IPS DF 6.9 (cell line): Measurements from ENCODE around the gene EVI5.

Source experiments
- DNase-seq: peaks from one replicate; pipeline ENCODE4 v3.0.0-alpha.2; 2013; ENCODE audit warnings: low read depth, low spot score
- H3K27ac ChIP-seq: one replicate; pipeline ENCODE4 v1.5.1; 2013; ENCODE audit warnings: low read length, control low read depth
- H3K27me3 ChIP-seq: 2 replicates; pipeline ENCODE4 v1.6.1; 2013; ENCODE audit warnings: mild to moderate bottlenecking, low read length; ENCODE audit not compliant: control insufficient read depth, insufficient read depth
- H3K36me3 ChIP-seq: 2 replicates; pipeline ENCODE4 v1.6.1; 2013; ENCODE audit warnings: low read length; ENCODE audit not compliant: control insufficient read depth, insufficient read depth
- H3K4me1 ChIP-seq: 2 replicates; pipeline ENCODE4 v1.6.1; 2013; ENCODE audit warnings: low read length; ENCODE audit not compliant: control insufficient read depth, insufficient read depth
- H3K4me3 ChIP-seq: 2 replicates; pipeline ENCODE4 v1.5.1; 2013; ENCODE audit warnings: mild to moderate bottlenecking, low read length
- H3K9me3 ChIP-seq: 2 replicates; pipeline ENCODE4 v1.6.1; 2013; ENCODE audit warnings: low read length, inconsistent platforms; ENCODE audit not compliant: control insufficient read depth, insufficient read depth
- WGBS: extraction: QIAGEN DNeasy Blood & Tissue Kit; methylation state at CpG from one replicate; pipeline ENCODE4 v1.1.7; 2013; ENCODE audit warnings: mixed read lengths, missing lambda C conversion rate; ENCODE audit not compliant: insufficient read length, insufficient coverage; 5-methylcytosine and 5-hydroxymethylcytosine counted together

Gene EVI5

DNA sequence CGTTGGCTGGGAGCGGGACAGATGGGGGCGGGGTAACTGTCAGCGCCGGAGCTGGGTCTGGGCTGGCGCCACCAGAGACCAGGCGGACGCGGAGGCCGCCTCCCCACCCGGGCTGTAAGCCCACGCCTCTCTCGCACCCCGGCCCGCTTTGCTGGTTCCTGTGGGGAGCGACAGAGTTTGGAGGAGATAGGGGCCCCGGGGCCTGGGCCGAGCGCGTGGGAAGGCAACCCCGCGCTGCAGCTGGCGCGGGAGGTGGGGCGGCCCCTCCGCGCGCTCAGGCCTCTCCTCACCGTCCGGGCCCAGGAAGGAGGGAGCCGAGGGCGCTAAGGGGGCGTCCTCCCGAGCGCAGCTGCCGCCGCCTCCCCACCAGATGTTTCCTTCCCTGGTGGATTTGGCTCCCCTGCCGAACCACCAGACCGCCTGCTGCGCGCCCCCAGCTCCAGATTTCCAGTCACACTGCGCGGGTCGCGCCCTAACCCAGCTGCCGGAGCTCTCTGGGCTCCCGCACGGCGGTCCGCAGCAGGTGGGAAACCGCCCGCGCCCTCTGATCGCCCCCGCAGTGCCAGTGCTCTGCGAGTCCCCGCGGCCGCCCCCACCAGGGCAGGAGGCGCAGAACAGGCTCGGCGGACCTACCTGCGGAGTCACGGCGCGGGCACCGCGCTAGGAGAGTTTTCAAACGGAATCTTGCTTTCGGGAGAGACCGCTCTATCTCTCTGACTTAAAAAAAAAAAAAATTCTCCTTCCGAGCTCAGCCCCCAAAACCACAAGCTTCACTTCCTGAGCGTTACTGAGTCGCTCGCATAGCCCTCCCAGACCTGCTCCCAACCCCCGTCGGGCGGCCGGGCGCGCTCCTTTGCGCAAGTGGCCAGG, 299.3 kb downstream of the EVI5 start:
- peak overlapping the region; percentile 28; the same call in 1 of the 2 replicates for H3K4me3 ChIP-seq
- no peaks in the 10 kb centered on the region for H3K36me3 ChIP-seq
- peaks cover 14% of the 10 kb centered on the region for H3K4me1 ChIP-seq
- no peak for DNase-seq
- H3K27me3 ChIP-seq, result peaks cover 78% of the 10 kb centered on the region
- no CpG with 5 or more reads among the region's 82 CpGs for WGBS
- no peak overlapping the region for H3K27ac ChIP-seq
- H3K9me3 ChIP-seq, result no peaks in the 10 kb centered on the region

DNA sequence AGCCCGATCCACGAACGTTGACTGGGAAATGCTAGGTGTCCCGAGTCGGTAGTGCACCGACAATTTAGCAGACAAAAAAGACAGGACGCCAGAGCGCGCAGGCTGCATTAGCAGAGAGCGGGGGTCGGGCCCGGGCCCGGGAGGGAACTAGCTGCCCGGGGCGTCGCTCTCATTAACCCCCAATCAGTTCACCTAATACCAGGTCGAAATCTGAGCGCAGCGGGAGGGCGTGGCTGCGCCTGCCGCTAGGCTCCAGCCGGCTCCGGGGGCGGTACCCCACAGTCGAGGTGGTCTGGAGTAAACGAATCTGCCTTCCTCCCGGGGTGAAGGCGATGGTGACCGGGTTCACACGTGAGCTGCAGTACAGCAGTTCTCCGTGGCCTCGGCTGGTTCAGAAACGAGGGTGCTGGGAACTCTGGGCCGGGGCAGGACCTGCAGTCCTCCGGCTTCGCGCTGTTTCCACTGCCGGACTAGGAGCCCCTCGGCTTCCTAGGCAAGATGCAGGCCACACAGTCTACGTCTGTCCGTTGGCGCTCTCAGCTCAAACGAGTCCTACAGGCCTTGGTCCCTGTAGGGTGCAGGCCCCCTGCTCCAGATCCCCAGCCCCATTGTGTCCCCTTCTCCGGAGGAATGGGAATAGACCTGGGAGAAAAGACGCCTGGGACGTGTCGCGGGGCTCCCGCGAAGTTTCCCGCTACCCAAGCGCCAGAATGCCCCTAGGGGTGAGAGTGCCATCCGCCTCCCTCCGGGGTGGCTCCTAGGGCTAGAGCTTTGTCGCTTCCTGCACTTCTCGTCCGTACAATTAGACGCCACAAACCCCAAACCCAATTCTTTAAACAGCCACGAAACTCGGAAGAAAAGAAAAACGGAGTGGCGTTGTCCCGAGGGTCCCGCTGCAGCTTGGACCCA, 300.2 kb downstream of the EVI5 start:
- no peak overlapping the region for H3K27ac ChIP-seq
- no peaks in the 10 kb centered on the region for H3K36me3 ChIP-seq
- WGBS, result no CpG with 5 or more reads among the region's 65 CpGs
- peak overlapping the region; percentile 36; the same call in 1 of the 2 replicates for H3K4me3 ChIP-seq
- DNase-seq, result no peak
- H3K4me1 ChIP-seq, result peaks cover 15% of the 10 kb centered on the region
- peaks cover 87% of the 10 kb centered on the region for H3K27me3 ChIP-seq
- H3K9me3 ChIP-seq, result no peaks in the 10 kb centered on the region

DNA sequence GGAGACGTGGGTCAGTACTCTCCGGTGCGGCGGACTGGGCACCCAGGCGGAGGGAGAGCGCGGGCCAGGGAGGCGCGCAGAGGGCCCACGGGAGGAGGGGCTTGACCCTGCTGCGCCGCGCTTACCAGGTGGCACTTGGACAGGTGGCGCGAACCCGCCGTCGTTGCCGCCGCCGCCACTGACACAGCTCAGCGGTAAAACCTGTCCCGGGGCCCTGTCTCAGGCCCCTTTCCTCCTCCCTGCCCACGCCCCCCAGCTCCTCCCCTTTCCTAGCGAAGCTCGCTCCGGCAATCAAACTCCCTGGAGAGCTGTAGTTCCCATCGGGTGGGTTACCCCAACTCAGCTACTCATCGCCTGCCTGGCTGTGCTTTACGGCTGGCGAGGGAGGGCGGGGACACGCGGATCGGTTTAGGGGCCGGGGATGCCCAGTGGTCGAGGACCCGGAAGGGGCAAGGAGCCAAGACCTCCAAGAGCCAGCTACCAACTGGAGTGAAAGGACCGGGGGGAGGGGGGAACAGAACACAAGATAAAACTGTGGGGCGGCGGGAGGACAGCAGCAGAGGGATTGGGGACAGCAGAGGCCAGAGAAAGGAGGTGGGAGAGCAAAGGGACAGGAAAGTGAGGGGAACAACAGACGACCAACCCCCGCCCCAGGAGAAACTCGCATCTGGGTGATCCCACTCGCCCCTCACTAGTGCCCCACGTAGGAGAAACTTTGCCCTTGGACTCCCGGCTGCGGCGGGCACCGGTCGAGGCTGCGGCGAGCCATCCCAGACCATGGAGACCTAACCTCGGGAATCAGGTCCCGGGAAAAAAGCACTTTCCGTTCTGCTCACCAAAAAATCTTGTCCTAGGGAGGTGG, 301.1 kb downstream of the EVI5 start:
- Histone ChIP-seq H3K4me1 (peaks cover 15% of the 10 kb centered on the region), H3K27me3 (peaks cover 92% of the 10 kb centered on the region), H3K36me3 (no peaks in the 10 kb centered on the region), H3K9me3 (no peaks in the 10 kb centered on the region), H3K4me3 (peak overlapping the region; percentile 36; the same call in 1 of the 2 replicates), H3K27ac (no peak overlapping the region)
- no peak for DNase-seq
- WGBS, result no CpG with 5 or more reads among the region's 56 CpGs

DNA sequence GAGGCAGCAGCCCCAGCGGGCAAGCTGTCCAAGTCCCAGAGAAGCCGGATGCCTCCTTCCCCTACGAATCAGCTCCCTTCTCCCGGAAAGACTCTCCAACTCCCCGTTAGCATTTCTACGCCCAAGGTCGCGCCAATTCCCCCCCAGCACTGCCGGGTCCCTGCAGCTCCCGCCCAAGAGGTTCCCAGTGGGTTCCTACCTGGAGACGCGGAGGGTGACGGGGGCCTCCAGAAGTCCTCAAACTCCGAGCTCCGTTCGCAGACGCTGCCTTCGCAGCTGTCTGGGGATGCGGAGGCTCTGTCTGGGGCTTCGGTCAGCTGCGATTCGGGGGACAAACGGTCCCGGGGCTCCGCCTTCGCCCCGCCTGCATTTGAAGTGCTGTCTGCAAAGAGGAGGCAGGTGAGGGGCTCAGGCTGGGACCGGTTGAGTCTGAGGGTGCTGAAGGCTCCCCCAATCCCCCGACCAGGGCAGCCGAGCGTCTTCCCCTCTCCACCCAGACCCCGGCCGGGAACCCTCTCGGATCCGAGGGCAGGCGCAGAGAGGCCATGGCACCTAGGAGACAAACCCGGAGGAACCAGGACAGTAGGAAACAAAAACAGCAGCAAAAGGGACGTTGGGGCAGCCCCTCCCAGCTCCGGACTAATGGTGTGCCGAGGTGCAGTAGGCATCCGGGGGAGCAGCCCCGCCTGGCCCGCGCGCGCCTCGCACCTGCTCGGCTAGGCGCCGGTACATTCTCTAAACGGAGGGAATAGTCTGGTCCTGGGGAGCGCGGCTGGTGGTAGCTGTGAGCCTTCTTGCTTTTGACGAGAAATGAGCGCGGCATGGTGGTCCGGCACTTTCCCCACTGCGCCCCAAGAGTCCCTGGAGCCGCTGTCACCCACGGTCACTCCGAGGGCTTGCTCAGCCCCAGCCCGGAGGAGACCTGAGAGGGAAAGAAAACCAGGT, 302.0 kb downstream of the EVI5 start:
- H3K9me3 ChIP-seq, result no peaks in the 10 kb centered on the region
- no peaks in the 10 kb centered on the region for H3K36me3 ChIP-seq
- no peak for DNase-seq
- no peak overlapping the region for H3K27ac ChIP-seq
- peaks cover 95% of the 10 kb centered on the region for H3K27me3 ChIP-seq
- peaks cover 15% of the 10 kb centered on the region for H3K4me1 ChIP-seq
- H3K4me3 ChIP-seq, result peak overlapping the region; percentile 36; the same call in 1 of the 2 replicates
- no CpG with 5 or more reads among the region's 62 CpGs for WGBS

DNA sequence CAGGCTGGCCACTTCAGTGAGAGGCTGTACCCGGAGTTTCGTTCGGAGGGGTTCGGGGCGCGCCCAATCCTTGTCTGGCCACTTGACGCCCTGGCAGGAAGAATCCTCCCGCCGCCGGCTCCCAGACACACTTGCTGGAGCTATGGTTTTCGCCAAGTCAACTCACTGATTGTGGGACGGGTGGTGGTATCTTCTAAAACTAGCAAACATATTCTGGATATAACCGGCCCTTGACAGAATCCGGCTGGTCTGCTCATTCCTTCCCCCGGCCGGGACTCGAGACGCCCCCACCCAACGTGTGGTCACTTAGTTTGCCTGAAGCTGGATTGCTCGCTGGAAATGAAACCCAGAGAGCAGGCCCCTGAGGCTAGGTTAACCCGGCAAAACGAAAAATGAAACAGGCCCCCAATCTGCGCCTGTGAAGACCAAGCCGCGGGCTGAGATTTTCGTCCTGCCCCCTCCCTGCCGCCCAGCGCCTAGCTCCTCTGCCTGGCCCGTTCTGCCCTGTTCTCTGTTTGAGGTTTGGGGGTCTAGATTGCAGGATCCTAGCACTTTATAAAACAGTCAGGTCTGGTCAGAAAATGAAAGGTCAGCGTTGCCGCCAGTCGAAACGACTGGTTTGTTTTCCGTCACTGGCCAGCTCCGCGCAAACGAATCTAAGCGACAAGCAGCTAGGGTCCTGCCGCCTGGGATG, 302.8 kb downstream of the EVI5 start:
- no peak for DNase-seq
- H3K4me3 ChIP-seq, result peak overlapping the region; percentile 16; the same call in 1 of the 2 replicates
- peaks cover 89% of the 10 kb centered on the region for H3K27me3 ChIP-seq
- no peaks in the 10 kb centered on the region for H3K36me3 ChIP-seq
- no CpG with 5 or more reads among the region's 39 CpGs for WGBS
- H3K4me1 ChIP-seq, result peaks cover 15% of the 10 kb centered on the region
- no peaks in the 10 kb centered on the region for H3K9me3 ChIP-seq
- no peak overlapping the region for H3K27ac ChIP-seq

DNA sequence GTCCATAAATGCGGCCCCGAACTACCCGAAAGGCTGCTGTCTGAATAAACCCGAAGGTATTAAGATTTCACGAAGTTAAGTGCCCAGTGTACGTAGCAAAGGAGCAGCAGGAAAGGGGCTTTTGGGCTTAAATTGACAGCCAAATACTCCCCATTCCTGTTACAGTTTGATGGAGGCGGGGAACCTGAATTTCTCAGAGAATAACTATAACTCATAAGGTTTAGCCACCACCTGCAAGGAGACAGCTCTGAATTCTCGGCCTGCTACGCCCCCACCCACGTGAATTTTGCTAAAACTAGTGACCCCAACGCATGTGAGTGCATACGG, 303.3 kb downstream of the EVI5 start:
- no CpG with 5 or more reads among the region's 12 CpGs for WGBS
- Histone ChIP-seq H3K4me3 (no peak overlapping the region), H3K9me3 (no peaks in the 10 kb centered on the region), H3K4me1 (peaks cover 15% of the 10 kb centered on the region), H3K27ac (no peak overlapping the region), H3K27me3 (peaks cover 83% of the 10 kb centered on the region), H3K36me3 (no peaks in the 10 kb centered on the region)
- no peak for DNase-seq

DNA sequence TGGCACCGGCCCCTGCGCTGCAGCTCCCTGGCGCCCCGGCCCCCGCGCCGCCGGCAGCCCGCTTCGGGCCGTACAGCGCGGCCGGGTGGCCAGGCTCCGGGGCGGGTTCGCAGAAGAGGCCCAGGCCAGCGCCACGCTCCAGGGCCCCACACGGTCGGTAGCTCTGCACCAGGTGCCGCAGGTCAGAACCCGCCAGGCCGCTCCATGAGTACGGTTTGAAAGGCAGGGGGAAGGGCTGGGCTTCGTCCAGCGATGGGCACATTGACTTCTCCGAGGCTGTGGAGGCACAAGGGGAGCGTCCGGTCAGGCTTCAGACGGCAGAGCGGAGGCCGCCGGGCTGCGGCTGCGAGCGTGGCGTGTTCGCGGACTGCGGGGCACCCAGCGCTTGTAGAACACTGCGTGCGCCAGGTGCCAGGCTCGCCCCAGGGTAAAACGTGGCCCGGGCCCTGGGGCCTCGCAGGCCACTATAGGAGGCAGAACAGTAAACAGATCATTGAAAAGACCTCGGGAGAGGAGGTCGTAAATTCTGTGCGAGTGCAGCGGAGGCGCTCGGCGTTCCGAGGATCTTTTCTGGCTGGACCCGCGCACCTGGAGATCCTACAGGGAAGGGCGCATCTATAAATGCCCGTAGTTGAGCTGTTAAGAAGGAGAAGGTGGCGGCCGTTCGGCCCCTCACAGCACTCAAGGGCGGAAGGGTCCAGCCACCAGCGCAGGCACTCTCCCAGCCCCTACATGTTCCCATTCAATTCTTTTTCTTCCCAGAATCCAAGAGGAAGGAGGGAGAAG, 303.9 kb downstream of the EVI5 start:
- no CpG with 5 or more reads among the region's 65 CpGs for WGBS
- H3K27ac ChIP-seq, result no peak overlapping the region
- H3K4me1 ChIP-seq, result peaks cover 19% of the 10 kb centered on the region
- peaks cover 83% of the 10 kb centered on the region for H3K27me3 ChIP-seq
- no peaks in the 10 kb centered on the region for H3K36me3 ChIP-seq
- no peak for DNase-seq
- H3K4me3 ChIP-seq, result peak overlapping the region; percentile 27; the same call in 1 of the 2 replicates
- no peaks in the 10 kb centered on the region for H3K9me3 ChIP-seq

DNA sequence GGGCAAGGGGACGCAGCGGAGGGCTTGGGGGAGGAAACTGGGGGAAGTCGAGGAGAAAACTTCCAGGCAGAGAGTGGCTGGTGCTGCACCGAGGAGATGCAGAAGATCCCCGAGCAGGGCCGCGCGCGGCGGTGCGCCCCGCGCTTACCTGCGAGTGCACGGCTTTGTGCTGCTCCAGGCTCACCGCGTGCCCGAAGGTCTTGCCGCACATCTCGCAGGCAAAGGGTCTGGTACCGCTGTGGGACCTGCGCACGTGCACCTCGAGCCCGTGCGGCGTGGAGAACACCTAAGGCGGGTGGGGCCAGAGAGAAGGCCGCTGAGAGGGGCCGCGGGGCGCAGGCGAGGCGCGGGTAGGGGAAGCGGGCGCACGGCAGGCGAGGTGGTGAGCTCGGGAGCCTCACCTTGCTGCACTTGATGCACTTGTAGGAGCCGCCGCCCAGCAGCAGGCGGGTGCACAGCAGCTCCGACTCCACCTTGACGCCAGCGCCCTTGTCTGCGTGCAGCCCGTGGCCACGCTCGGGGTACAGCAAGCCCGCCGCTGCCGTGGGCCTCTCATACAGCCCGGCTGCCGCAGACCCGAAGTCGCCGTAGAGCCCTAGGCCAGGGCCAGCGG, 304.6 kb downstream of the EVI5 start:
- no peak for DNase-seq
- Histone ChIP-seq H3K36me3 (no peaks in the 10 kb centered on the region), H3K27ac (no peak overlapping the region), H3K27me3 (peaks cover 77% of the 10 kb centered on the region), H3K4me3 (peak overlapping the region; percentile 27; the same call in 1 of the 2 replicates), H3K9me3 (no peaks in the 10 kb centered on the region), H3K4me1 (peaks cover 18% of the 10 kb centered on the region)
- no CpG with 5 or more reads among the region's 59 CpGs for WGBS
